ENCODE measurements around the gene IKBKG.

GRCh38 chrX:154507673-154508383, 39.6 kb upstream of the IKBKG start:
- TF ChIP-seq EZH2 (IDR thresholded peaks at IDR 0.05; ENCODE audit: low read length), result no peak
- TF ChIP-seq, protein P1, sequence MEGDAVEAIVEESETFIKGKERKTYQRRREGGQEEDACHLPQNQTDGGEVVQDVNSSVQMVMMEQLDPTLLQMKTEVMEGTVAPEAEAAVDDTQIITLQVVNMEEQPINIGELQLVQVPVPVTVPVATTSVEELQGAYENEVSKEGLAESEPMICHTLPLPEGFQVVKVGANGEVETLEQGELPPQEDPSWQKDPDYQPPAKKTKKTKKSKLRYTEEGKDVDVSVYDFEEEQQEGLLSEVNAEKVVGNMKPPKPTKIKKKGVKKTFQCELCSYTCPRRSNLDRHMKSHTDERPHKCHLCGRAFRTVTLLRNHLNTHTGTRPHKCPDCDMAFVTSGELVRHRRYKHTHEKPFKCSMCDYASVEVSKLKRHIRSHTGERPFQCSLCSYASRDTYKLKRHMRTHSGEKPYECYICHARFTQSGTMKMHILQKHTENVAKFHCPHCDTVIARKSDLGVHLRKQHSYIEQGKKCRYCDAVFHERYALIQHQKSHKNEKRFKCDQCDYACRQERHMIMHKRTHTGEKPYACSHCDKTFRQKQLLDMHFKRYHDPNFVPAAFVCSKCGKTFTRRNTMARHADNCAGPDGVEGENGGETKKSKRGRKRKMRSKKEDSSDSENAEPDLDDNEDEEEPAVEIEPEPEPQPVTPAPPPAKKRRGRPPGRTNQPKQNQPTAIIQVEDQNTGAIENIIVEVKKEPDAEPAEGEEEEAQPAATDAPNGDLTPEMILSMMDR (optimal IDR thresholded peaks at IDR 0.05 in 1 of 3, IDR thresholded peaks at IDR 0.05 in 1 of 3, conservative IDR thresholded peaks at IDR 0.05 in 1 of 3; ENCODE audit: extremely low read depth in 1 of 3, insufficient read depth in 2 of 3, low read length in 3 of 3), result no peak
